AG04450 (cell line): ENCODE data around the gene SNX9. TPM values are rescaled to one million over a fixed set of nuclear protein-coding genes. Genes with fewer than 3 reads are reported as not detected.

Source experiments
- CTCF ChIA-PET: fragments of 300-600, 350-600 bp; formaldehyde crosslinking; extraction: SDS; loops from one replicate; lab custom pipeline; 2022; ENCODE audit warnings: antibody characterized with exemption, inconsistent platforms; lab: Charles Lee
- POLR2A ChIA-PET: fragments of 350-600 bp; formaldehyde crosslinking; extraction: SDS; loops from one replicate; lab custom pipeline; 2021; ENCODE audit warnings: antibody characterized with exemption, inconsistent platforms; lab: Yijun Ruan, JAX
- DNase-seq: peaks from one replicate; pipeline ENCODE4 v3.0.0-alpha.2; 2011; ENCODE audit warnings: low read depth, low spot score
- H3K27ac ChIP-seq: one replicate; pipeline ENCODE4 v1.5.1; 2012; ENCODE audit warnings: low read depth, low read length, control low read depth
- H3K27me3 ChIP-seq: one replicate; pipeline ENCODE4 v1.6.0; 2012; ENCODE audit warnings: low read length; ENCODE audit not compliant: control insufficient read depth, insufficient read depth
- H3K4me3 ChIP-seq: 2 replicates; pipeline ENCODE4 v1.5.1; 2011; ENCODE audit warnings: mild to moderate bottlenecking, low read depth, low read length, control low read depth
- H3K9me3 ChIP-seq: 2 replicates; pipeline ENCODE4 v1.5.1; 2012; ENCODE audit warnings: low read length; ENCODE audit not compliant: control insufficient read depth, insufficient read depth
- CTCF ChIP-seq: IDR thresholded peaks from 2 replicates; pipeline ENCODE4 v1.5.1; 2011; ENCODE audit warnings: low read depth, low read length, control low read depth, inconsistent platforms
- polyA plus RNA-seq: library from polyadenylated mRNA; depleted of rRNA; stranded (reverse); fragments of >200 nt; gene quantifications from 2 replicates; pipeline ENCODE4 v1.2.3, GENCODE V29; 2011

Gene SNX9
- polyA plus RNA-seq, 1 experiment = 58.7 TPM

GRCh38 chr6:157848693-157849092, 25.6 kb downstream of the SNX9 start:
- POLR2A ChIA-PET = no interaction called here
- Histone ChIP-seq H3K9me3 (peaks cover 10% of the 10 kb centered on the region; the same call in 1 of the 2 replicates), H3K27me3 (no peaks in the 10 kb centered on the region), H3K27ac (no peak overlapping the region), H3K4me3 (no peak overlapping the region)
- CTCF ChIA-PET = no interaction called here
- DNase-seq = no peak
- TF ChIP-seq CTCF = no peak

DNA sequence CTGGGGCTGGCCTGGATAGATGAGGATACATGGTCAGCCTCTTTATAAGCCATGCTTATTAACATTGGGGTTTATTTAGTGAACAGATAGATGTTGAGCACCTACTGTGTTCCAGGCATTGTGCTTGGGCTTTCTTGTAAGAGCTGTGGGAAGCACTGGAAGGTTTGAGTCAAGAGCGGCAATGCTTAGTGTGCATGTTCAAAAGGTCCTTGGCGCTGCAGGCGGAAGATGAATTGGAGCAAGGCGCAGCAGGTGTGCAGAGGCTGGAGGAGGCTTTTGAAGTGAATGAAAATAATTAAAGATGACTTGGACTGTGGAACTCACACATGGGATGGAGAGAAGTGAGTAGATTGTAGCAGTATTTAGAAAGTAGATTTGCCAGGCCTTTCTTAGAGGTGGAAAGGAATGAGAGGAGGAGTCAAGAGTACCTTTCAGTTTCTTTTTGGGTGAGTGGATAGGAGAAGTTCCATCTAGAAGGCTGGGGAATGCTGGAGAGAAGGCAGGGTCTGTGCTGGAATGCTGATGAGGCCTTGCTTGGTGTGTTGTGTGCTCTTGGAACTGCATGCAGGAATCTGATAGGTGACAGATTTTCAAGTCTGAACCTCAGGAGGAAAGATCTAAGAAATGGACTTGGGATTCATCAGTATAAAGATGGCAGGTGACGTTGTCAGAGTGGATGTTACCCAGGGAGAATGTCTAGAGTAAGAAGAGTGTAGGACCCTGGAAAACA, 26.4 kb downstream of the SNX9 start:
- no peak overlapping the region for H3K4me3 ChIP-seq
- CTCF ChIA-PET = no interaction called here
- POLR2A ChIA-PET = no interaction called here
- no peak for TF ChIP-seq CTCF
- H3K27me3 ChIP-seq = no peaks in the 10 kb centered on the region
- no peak overlapping the region for H3K27ac ChIP-seq
- H3K9me3 ChIP-seq = peaks cover 10% of the 10 kb centered on the region; the same call in 1 of the 2 replicates
- DNase-seq = no peak

DNA sequence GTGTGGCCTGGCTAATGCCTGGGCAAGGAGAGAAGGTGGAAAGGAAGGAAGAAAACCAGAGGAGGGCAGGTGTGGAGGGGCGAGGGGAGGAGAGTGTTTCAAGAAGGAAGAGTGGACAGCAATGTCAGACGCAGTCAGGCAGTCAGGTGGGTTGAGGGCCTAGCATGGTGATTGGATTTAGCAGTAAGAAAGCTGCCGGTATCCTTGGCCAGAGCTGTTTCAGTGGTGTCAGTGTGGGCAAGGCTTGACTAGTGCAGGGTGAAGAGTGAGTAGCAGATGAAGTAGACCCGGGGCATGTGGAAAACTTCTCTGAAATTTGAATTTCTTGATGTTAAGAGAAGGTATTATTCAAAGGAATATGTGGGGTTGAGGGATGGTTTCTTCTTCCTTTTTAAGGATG, 27.0 kb downstream of the SNX9 start:
- Histone ChIP-seq H3K4me3 (no peak overlapping the region), H3K27me3 (no peaks in the 10 kb centered on the region), H3K27ac (no peak overlapping the region), H3K9me3 (peaks cover 10% of the 10 kb centered on the region; the same call in 1 of the 2 replicates)
- no peak for TF ChIP-seq CTCF
- DNase-seq = no peak
- ChIA-PET CTCF (no interaction called here), POLR2A (no interaction called here)

DNA sequence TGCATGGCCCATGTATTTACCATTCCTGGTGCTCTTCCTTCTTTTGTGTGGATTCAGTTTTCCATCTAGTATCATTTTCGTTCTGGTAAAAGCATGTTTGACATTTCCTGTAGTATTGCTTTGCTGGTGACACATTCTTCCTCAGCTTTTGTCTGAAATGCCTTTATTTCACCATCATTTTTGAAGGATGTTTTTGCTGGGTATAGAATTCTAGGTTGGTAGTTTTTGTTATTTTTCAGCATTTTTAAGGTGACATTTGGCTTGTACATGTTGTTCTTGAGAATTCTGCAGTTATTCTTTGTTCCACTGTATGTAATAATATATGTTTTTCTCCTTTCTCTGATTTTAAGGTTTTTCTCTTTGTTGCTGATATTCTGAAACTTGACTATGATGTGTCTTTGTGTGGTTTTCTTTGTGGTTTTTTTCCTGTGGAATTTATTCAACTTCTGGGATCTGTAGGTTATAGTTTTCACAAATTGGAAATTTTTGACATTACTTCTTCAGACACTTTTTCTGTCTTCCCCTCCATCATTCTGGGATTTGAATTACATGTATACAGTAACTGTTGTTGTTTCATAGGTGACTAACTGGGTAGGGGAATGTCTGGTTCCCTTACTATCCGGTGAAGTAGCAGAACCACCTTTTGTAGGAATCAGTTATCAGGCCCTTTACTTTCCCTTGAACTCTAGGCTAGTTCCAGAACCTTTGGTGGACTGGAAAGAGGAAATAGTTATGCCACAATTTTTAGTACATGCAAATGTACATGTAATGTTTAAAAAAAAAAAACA, 30.2 kb downstream of the SNX9 start:
- no peak overlapping the region for H3K27ac ChIP-seq
- ChIA-PET CTCF (interaction anchor here (0.8 kb wide), 1 partner anchor 187 kb away, joined by 4 read pairs; no protein-coding TSS in a partner anchor), POLR2A (no interaction called here)
- DNase-seq = no peak
- H3K4me3 ChIP-seq = no peak overlapping the region
- peaks cover 10% of the 10 kb centered on the region; the same call in 1 of the 2 replicates for H3K9me3 ChIP-seq
- TF ChIP-seq CTCF = no peak
- no peaks in the 10 kb centered on the region for H3K27me3 ChIP-seq
